HG02938 (cell line): ENCODE data around the gene NSD2.
A peak's percentile ranks its signal among the peaks of the same experiment; 100 is the strongest.
"Not testable (repeated sequence)": the region's sequence is repeated elsewhere in the genome, so short reads cannot be mapped to it uniquely, and the experiment has no call there.

ENCODE experiments used
- ATAC-seq: cut with Tn5 transposase; IDR thresholded peaks from one replicate; pipeline ENCODE4 v1.9.1; 2021; ENCODE audit warnings: mild to moderate bottlenecking, moderate library complexity; ENCODE audit not compliant: unreplicated experiment

The NSD2 gene

GRCh38 chr4:1993718-1994516 lies 122.7 kb downstream of the NSD2 start:
- not testable (repeated sequence) for ATAC-seq

GRCh38 chr4:1994938-1995337 lies 123.7 kb downstream of the NSD2 start:
- ATAC-seq = no peak

- ATAC-seq = no peak
Observed at GRCh38 chr4:1996866-1997611, 125.8 kb downstream of the NSD2 start.

GRCh38 chr4:1997712-1998111 lies 126.5 kb downstream of the NSD2 start:
- ATAC-seq = no peak

- ATAC-seq = no peak
Observed at GRCh38 chr4:1998296-1998695, 127.1 kb downstream of the NSD2 start.

GRCh38 chr4:1999308-1999707 lies 128.1 kb downstream of the NSD2 start:
- ATAC-seq = not testable (repeated sequence)

GRCh38 chr4:2003361-2003760 lies 132.2 kb downstream of the NSD2 start:
- ATAC-seq = not testable (repeated sequence)

GRCh38 chr4:2006367-2006766 lies 135.2 kb downstream of the NSD2 start:
- ATAC-seq = no peak

- ATAC-seq = no peak
Observed at GRCh38 chr4:2006956-2007653, 135.9 kb downstream of the NSD2 start.

GRCh38 chr4:2007804-2008670 lies 136.8 kb downstream of the NSD2 start:
- ATAC-seq = no peak

- no peak for ATAC-seq
Observed at GRCh38 chr4:2008671-2008920, 137.4 kb downstream of the NSD2 start.

- peak; percentile 79 for ATAC-seq
Observed at GRCh38 chr4:2008921-2009650, 137.9 kb downstream of the NSD2 start, which contains the start of gene NELFA. TSS of gene NELFA (minus strand) at chr4:2008974. CDS start at chr4:2008959, 15 bp downstream.

GRCh38 chr4:2009651-2010233 lies 138.5 kb downstream of the NSD2 start:
- ATAC-seq = peak; percentile 11

- no peak for ATAC-seq
Observed at GRCh38 chr4:2011583-2011982, 140.4 kb downstream of the NSD2 start.

GRCh38 chr4:2015008-2015407 lies 143.8 kb downstream of the NSD2 start:
- no peak for ATAC-seq

GRCh38 chr4:2021358-2022018 lies 150.3 kb downstream of the NSD2 start:
- not testable (repeated sequence) for ATAC-seq

- ATAC-seq = no peak
Observed at GRCh38 chr4:2024683-2025082, 153.5 kb downstream of the NSD2 start.

GRCh38 chr4:2025817-2026216 lies 154.6 kb downstream of the NSD2 start:
- no peak for ATAC-seq

- ATAC-seq = not testable (repeated sequence)
Observed at GRCh38 chr4:2027120-2027519, 155.9 kb downstream of the NSD2 start.
